ENCODE data around the gene LAMA5.

Gene LAMA5

GRCh38 chr20:62305149-62305764, 61.9 kb downstream of the LAMA5 start:
- no peak for TF ChIP-seq CTCF (IDR thresholded peaks at IDR 0.05; ENCODE audit: extremely low read depth, missing control alignments)
- no peak for DNase-seq (ENCODE audit: low spot score)

- no peak for DNase-seq (ENCODE audit: low spot score)
- no peak for TF ChIP-seq CTCF (IDR thresholded peaks at IDR 0.05; ENCODE audit: extremely low read depth, missing control alignments)
These were observed 62.6 kb downstream of the LAMA5 start for GRCh38 chr20:62304331-62305148.

GRCh38 chr20:62303340-62304226, 63.5 kb downstream of the LAMA5 start:
- TF ChIP-seq CTCF (IDR thresholded peaks at IDR 0.05; ENCODE audit: extremely low read depth, missing control alignments): no peak
- peak; percentile 57 for DNase-seq (ENCODE audit: low spot score)

GRCh38 chr20:62303062-62303339, 64.1 kb downstream of the LAMA5 start:
- DNase-seq (ENCODE audit: low spot score): no peak
- no peak for TF ChIP-seq CTCF (IDR thresholded peaks at IDR 0.05; ENCODE audit: extremely low read depth, missing control alignments)

GRCh38 chr20:62302341-62303061, 64.6 kb downstream of the LAMA5 start, which contains the start of gene ADRM1:
TSS of gene ADRM1 (plus strand) at chr20:62302997. CDS start at chr20:62303569, 572 bp downstream.
- DNase-seq (ENCODE audit: low spot score): peak; percentile 100
- peak; percentile 93 for TF ChIP-seq CTCF (IDR thresholded peaks at IDR 0.05; ENCODE audit: extremely low read depth, missing control alignments)

GRCh38 chr20:62301773-62302340, 65.3 kb downstream of the LAMA5 start:
- peak; percentile 88 for TF ChIP-seq CTCF (IDR thresholded peaks at IDR 0.05; ENCODE audit: extremely low read depth, missing control alignments)
- peak; percentile 92 for DNase-seq (ENCODE audit: low spot score)

All from GM20000 (cell line).